Adrenal gland (tissue), 12 donors: Measurements from ENCODE around the gene CTBP2. TPM values are rescaled to one million over a fixed set of nuclear protein-coding genes. Genes with fewer than 3 reads are reported as not detected.

ENCODE experiments used
- DNase-seq, 7 donors: peaks; one replicate each; pipeline ENCODE4 v3.0.0-alpha.2; 2019 to 2020
- H3K27ac ChIP-seq, 5 donors: fragments of 200-600 bp; sonication (generic) in 4 of 5; 1 replicate in 3 of 5; 2 replicates in 2 of 5; pipeline versions ENCODE4 v1.5.1 to v1.8.0; 2016 to 2020; ENCODE audit warnings: mild to moderate bottlenecking in 1 of 5
- H3K27me3 ChIP-seq: fragments of 200-600 bp; 2 replicates; pipeline ENCODE4 v1.8.0; 2021
- H3K36me3 ChIP-seq, 2 donors: fragments of 200-600 bp; replicated peaks in 1 of 2; 1 replicate in 1 of 2; 2 replicates in 1 of 2; pipeline versions ENCODE4 v1.5.1 to v1.8.0; 2018 to 2022
- H3K4me1 ChIP-seq, 2 donors: fragments of 200-600 bp; replicated peaks in 1 of 2; 1 replicate in 1 of 2; 2 replicates in 1 of 2; pipeline versions ENCODE4 v1.5.1 to v1.8.0; 2018 to 2021
- H3K4me3 ChIP-seq, 4 donors: fragments of 200-600 bp; sonication (generic) in 3 of 4; one replicate each; pipeline ENCODE4 v1.5.1; 2016 to 2018
- H3K9me3 ChIP-seq, 3 donors: fragments of 200-600 bp; sonication (generic) in 1 of 3; replicated peaks in 1 of 3; 1 replicate in 2 of 3; 2 replicates in 1 of 3; pipeline versions ENCODE4 v1.5.1 to v1.8.0; 2016 to 2021
- POLR2A ChIP-seq, 2 donors: fragments of 450-650 bp; IDR thresholded peaks; one replicate each; pipeline ENCODE4 v1.6.1; 2017; ENCODE audit warnings: antibody characterized with exemption in 2 of 2, mild to moderate bottlenecking in 2 of 2, moderate library complexity in 1 of 2
- WGBS, 4 donors: extraction: QIAGEN DNeasy Blood & Tissue Kit in 2 of 4; methylation state at CpG; one replicate each; pipeline versions ENCODE4 v1.1.5 to v1.1.7; 2013 to 2017; 5-methylcytosine and 5-hydroxymethylcytosine counted together
- intact Hi-C, 2 donors: fragments of 100-400 bp; cut with DNase I; formaldehyde crosslinking; loops; one replicate each; pipeline versions ENCODE4 v1.14.1 to v1.15.0; 2022 to 2023
- polyA plus RNA-seq, 3 donors: library from polyadenylated mRNA; stranded (reverse); fragments of 200-250 nt in 2 of 3; fragments of 350-450 nt in 1 of 3; fragmentation: Illumina TruSeq in 1 of 3; extraction: RNeasy Lipid Tissue Mini Kit (QIAGEN cat#74804) in 1 of 3; gene quantifications; one replicate each; pipeline ENCODE4 v1.2.3, GENCODE V29; 2013 to 2014
- total RNA-seq, 9 donors: library from RNA; depleted of rRNA in 4 of 9; stranded (reverse); fragments of >200 nt in 4 of 9; fragments of 120-200 nt in 1 of 9; fragmentation: NEBNext Ultra II Directional in 1 of 9; extraction: Animal tissue kit (Norgen Biotek cat#: 25700) in 1 of 9; gene quantifications; one replicate each; pipeline versions ENCODE4 v1.1.0 to v1.2.4, GENCODE V29; 2013 to 2023
- TF ChIP-seq, protein P1 (sequence below), 6 experiments: fragments of 450-650 bp in 4 of 6; fragments of 200-600 bp in 2 of 6; sonication (generic) in 1 of 6; IDR thresholded peaks; 1 replicate in 5 of 6; 2 replicates in 1 of 6; pipeline versions ENCODE4 v1.5.1 to v1.8.0; 2016 to 2021; ENCODE audit warnings: antibody characterized with exemption in 6 of 6, mild to moderate bottlenecking in 2 of 6, moderate library complexity in 1 of 6
- donor health status: healthy with polysubstance abuse.
- donor health status: Bipolar disorder and iron deficiency.
- donor health status: DM: yes; HTN: yes; CAD: no.
- donor health status: DM: no; HTN: no; CAD: no.
- donor health status: DM: no; HTN: no; CAD: no.
- donor health status: DM: yes; HTN: yes; CAD: no.

The CTBP2 gene
- total and polyA plus RNA-seq, 12 donors, result 25.3 to 66.5 (median 45.7) TPM

DNA sequence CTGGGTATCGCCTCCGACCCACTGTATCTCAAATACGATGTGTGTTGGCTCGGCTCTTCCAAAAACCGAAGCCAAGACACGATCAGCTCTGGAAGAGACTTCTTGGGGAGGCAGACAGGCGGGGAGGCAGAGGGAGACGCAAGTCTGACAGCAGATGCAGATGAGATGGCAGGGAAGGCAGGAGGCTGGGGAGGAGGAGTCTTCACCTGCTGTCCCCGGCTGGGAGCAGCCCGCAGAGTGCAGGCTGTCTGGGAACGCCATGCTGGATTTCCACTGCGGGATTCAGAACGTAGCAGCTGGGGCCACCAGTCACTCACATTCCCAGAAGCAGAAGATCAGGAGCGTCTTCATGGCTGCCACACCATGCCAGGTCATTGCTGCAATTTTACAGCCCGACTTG lies 29.4 kb downstream of the CTBP2 start:
- Histone ChIP-seq H3K9me3 (no peaks in the 10 kb centered on the region), H3K27me3 (no peaks in the 10 kb centered on the region), H3K36me3 (peaks cover 0 to 7% of the 10 kb centered on the region in 2 donors), H3K4me1 (peaks cover 4 to 18% of the 10 kb centered on the region in 2 donors), H3K27ac (no peak overlapping the region), H3K4me3 (no peak overlapping the region)
- DNase-seq, result no peak
- WGBS, 4 donors, result 93 to 96% (median 94%) methylated on average over 11 to 15 of the region's 15 CpGs
- TF ChIP-seq, protein P1, sequence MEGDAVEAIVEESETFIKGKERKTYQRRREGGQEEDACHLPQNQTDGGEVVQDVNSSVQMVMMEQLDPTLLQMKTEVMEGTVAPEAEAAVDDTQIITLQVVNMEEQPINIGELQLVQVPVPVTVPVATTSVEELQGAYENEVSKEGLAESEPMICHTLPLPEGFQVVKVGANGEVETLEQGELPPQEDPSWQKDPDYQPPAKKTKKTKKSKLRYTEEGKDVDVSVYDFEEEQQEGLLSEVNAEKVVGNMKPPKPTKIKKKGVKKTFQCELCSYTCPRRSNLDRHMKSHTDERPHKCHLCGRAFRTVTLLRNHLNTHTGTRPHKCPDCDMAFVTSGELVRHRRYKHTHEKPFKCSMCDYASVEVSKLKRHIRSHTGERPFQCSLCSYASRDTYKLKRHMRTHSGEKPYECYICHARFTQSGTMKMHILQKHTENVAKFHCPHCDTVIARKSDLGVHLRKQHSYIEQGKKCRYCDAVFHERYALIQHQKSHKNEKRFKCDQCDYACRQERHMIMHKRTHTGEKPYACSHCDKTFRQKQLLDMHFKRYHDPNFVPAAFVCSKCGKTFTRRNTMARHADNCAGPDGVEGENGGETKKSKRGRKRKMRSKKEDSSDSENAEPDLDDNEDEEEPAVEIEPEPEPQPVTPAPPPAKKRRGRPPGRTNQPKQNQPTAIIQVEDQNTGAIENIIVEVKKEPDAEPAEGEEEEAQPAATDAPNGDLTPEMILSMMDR (IDR thresholded peaks at IDR 0.05), result no peak
- TF ChIP-seq POLR2A (IDR thresholded peaks at IDR 0.05), result no peak
- intact Hi-C loops, result no loop called here

DNA sequence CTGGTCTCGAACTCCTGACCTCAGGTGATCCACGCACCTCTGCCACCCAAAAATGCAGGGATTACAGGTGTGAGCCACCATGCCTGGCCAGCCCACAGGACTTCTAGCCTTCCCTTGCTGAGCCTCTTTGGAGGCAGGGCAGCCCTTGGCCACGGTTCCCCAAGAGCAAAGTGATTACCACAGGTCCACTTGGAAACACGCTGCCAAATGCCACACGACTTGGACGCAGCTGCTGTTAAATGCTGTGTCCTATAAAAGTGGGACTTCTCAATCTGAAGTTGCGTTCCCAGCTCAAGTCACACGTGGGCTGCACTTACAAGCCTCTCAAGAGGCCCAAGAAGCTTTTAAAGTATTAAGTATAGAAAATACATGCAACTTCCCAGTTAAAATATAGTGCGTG lies 30.1 kb downstream of the CTBP2 start:
- intact Hi-C loops, result no loop called here
- DNase-seq, result peak in 1 of 7 donors; percentile 11
- Histone ChIP-seq H3K4me3 (no peak overlapping the region), H3K9me3 (no peaks in the 10 kb centered on the region), H3K36me3 (peaks cover 0 to 7% of the 10 kb centered on the region in 2 donors), H3K27ac (no peak overlapping the region), H3K4me1 (peaks cover 8 to 17% of the 10 kb centered on the region in 2 donors), H3K27me3 (no peaks in the 10 kb centered on the region)
- WGBS, 4 donors, result 90 to 96% (median 94%) methylated on average over 9 of the region's 9 CpGs
- no peak for TF ChIP-seq POLR2A (IDR thresholded peaks at IDR 0.05)
- TF ChIP-seq, protein P1 (IDR thresholded peaks at IDR 0.05), result no peak

DNA sequence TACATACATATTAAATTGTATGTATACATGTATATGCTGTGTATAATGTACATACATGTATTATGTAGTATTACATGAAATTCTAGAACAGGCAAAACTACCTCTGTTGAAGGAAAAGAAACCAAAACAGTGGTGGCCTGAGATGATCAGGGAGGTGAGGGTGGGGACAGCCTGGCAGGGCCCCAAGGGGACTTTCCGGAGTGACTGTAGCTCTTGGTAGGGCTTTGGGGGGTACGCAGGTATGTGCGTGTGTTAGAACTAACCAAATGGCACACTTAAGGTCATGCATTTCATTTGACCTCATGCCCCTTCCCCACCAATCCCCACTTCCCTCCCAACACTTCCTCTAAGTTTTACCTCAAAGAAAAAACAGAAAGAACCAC lies 31.3 kb downstream of the CTBP2 start:
- TF ChIP-seq, protein P1 (IDR thresholded peaks at IDR 0.05), result no peak
- TF ChIP-seq POLR2A (IDR thresholded peaks at IDR 0.05), result no peak
- 78 to 97% (median 87%) methylated on average over 2 to 3 of the region's 3 CpGs for WGBS, 4 donors
- Histone ChIP-seq H3K27ac (no peak overlapping the region), H3K36me3 (peaks cover 0 to 7% of the 10 kb centered on the region in 2 donors), H3K27me3 (no peaks in the 10 kb centered on the region), H3K9me3 (no peaks in the 10 kb centered on the region), H3K4me3 (no peak overlapping the region), H3K4me1 (peaks cover 14 to 23% of the 10 kb centered on the region in 2 donors)
- intact Hi-C loops, result no loop called here
- DNase-seq, result no peak

DNA sequence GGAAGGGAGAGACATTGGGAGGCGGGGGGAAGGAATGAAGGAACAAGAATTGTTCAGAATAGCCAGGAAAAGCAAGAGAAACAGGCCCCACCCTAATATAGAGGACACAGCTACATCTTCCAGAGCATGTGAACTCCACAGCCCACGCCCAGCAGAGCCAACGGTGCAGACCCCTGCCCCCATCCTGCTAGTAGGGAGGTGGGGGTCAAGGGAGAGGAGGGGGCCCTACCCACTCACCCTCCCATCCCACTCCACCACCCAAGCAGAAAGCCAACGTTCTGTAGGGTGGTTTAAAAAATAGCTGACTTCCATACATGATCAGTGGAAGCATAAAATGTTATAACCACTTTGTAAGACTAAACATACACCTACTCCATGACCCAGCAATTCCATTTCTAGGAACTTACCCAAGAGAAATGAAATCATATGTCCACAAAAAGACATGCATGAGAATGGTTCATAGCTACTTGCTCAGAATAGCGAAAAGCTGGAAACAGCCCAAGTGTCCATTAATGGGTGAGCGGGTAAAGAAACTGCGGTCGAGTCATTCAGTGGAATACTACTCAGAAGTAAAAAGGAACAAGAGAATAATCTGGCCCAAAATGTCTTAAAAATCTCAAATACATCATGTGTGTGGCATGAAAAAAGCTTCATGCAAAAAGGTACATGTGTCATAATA lies 31.8 kb downstream of the CTBP2 start:
- H3K36me3 ChIP-seq, result peaks cover 0 to 7% of the 10 kb centered on the region in 2 donors
- H3K4me1 ChIP-seq, result peaks cover 19 to 26% of the 10 kb centered on the region in 2 donors
- intact Hi-C loops, result no loop called here
- H3K27me3 ChIP-seq, result no peaks in the 10 kb centered on the region
- 87 to 91% (median 88%) methylated on average over 8 of the region's 8 CpGs for WGBS, 4 donors
- H3K9me3 ChIP-seq, result no peaks in the 10 kb centered on the region
- no peak overlapping the region for H3K4me3 ChIP-seq
- no peak overlapping the region for H3K27ac ChIP-seq
- no peak for DNase-seq
- TF ChIP-seq, protein P1 (IDR thresholded peaks at IDR 0.05), result no peak
- TF ChIP-seq POLR2A (IDR thresholded peaks at IDR 0.05), result no peak
